ENCODE measurements around the gene FRG1. TPM values are rescaled to one million over a fixed set of nuclear protein-coding genes. Genes with fewer than 3 reads are reported as not detected.
"Not testable (repeated sequence)": the region's sequence is repeated elsewhere in the genome, so short reads cannot be mapped to it uniquely, and the experiment has no call there.

Gene FRG1
- polyA plus RNA-seq, 2 of the 4 experiments (the other 2 are of a cell fraction): 26.0 to 31.0 TPM

- TF ChIP-seq HOXB5 (CRISPR knock-in tag; IDR thresholded peaks at IDR 0.05) (no peak), CBX2 (IDR thresholded peaks at IDR 0.05; ENCODE audit: borderline replicate concordance, low read depth) (no peak)
Measured at GRCh38 chr4:189941005-189941450, 356 bp downstream of the FRG1 start (continued).

- H3K9me3 ChIP-seq; H3K4me1 ChIP-seq; FAIRE-seq; DNase-seq (ENCODE audit: low read depth in 1 of 2, low spot score in 1 of 2); CTCF ChIA-PET; ATAC-seq; POLR2A ChIA-PET; H3K27ac ChIP-seq; H3K4me3 ChIP-seq: not testable (repeated sequence)
- 95% methylated on average over 3 of the region's 3 CpGs for WGBS (ENCODE audit: missing lambda C conversion rate)
- peak overlapping the region; percentile 84; the same call in 2 of the 3 replicates for H3K4me2 ChIP-seq
Measured at GRCh38 chr4:189942412-189942811, 1.7 kb downstream of the FRG1 start.

- FAIRE-seq; H3K4me3 ChIP-seq; H3K9me3 ChIP-seq; POLR2A ChIA-PET; H3K27ac ChIP-seq; ATAC-seq; H3K4me2 ChIP-seq; CTCF ChIA-PET; H3K4me1 ChIP-seq; DNase-seq (ENCODE audit: low read depth in 1 of 2, low spot score in 1 of 2): not testable (repeated sequence)
- 85% methylated on average over 5 of the region's 5 CpGs for WGBS (ENCODE audit: missing lambda C conversion rate)
Measured at GRCh38 chr4:189944077-189944476, 3.4 kb downstream of the FRG1 start.

GRCh38 chr4:189946906-189947305 is 6.2 kb downstream of the FRG1 start:
- ATAC-seq; H3K4me2 ChIP-seq; FAIRE-seq; DNase-seq (ENCODE audit: low read depth in 1 of 2, low spot score in 1 of 2); H3K4me3 ChIP-seq; H3K9me3 ChIP-seq; H3K27ac ChIP-seq; H3K4me1 ChIP-seq; POLR2A ChIA-PET; CTCF ChIA-PET: not testable (repeated sequence)
- 91% methylated on average over 12 of the region's 13 CpGs for WGBS (ENCODE audit: missing lambda C conversion rate)

GRCh38 chr4:189948486-189948885 is 7.8 kb downstream of the FRG1 start:
- 77% methylated on average over 7 of the region's 7 CpGs for whole genome bisulfite sequencing (ENCODE audit: missing lambda C conversion rate)
- H3K4me2 ChIP-seq; FAIRE-seq; H3K9me3 ChIP-seq; POLR2A ChIA-PET; ATAC-seq; H3K4me3 ChIP-seq; DNase-seq (ENCODE audit: low read depth in 1 of 2, low spot score in 1 of 2); H3K4me1 ChIP-seq; H3K27ac ChIP-seq; CTCF ChIA-PET: not testable (repeated sequence)

DNA sequence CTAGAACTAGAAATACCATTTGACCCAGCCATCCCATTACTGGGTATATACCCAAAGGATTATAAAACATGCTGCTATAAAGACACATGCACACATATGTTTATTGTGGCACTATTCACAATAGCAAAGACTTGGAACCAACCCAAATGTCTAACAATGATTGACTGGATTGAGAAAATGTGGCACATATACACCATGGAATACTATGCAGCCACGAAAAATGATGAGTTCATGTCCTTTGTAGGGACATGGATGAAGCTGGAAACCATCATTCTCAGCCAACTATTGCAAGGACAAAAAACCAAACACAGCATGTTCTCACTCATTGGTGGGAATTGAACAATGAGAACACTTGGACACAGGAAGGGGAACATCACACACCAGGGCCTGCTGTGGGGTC is 28.6 kb downstream of the FRG1 start:
- DNase-seq (ENCODE audit: low read depth in 1 of 2, low spot score in 1 of 2); H3K4me2 ChIP-seq; CTCF ChIA-PET; H3K4me1 ChIP-seq; FAIRE-seq; POLR2A ChIA-PET; ATAC-seq; H3K4me3 ChIP-seq; H3K27ac ChIP-seq; H3K9me3 ChIP-seq: not testable (repeated sequence)
- WGBS (ENCODE audit: missing lambda C conversion rate): 0% methylated on average over 1 of the region's 1 CpG

DNA sequence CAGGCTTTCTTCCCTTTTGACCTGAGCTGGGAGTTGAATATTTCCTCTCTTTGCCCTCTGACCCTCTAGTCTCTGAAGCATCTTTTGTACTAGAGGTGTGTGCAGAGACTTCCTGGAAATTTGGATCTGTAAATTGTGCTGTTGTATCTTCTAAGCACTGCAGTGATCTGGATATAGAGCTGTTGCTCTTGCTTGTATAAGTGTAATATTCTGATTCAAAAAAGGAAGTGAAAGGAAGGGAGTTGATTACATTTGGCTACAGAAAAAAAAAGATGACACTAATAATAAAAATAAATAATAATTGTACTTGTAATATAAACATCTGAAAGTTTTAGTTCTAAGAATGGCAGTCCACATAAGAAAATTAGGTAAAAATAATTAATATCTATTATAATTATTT is 33.0 kb downstream of the FRG1 start:
- no peak overlapping the region for H3K4me3 ChIP-seq
- H3K4me1 ChIP-seq: no peaks in the 10 kb centered on the region
- ATAC-seq (no peak), FAIRE-seq (no peak), DNase-seq (ENCODE audit: low read depth in 1 of 2, low spot score in 1 of 2) (no peak)
- ChIA-PET CTCF (interaction anchor here (1.1 to 1.4 kb wide), 2 partner anchors 40 to 138 kb away, joined by 3 to 4 read pairs; no protein-coding TSS in a partner anchor), POLR2A (interaction anchor here (1.1 kb wide), 1 partner anchor 48 kb away, joined by 4 read pairs; no protein-coding TSS in a partner anchor)
- no peak overlapping the region for H3K27ac ChIP-seq
- no peak overlapping the region for H3K4me2 ChIP-seq
- no peaks in the 10 kb centered on the region for H3K9me3 ChIP-seq
- no peak for TF ChIP-seq JUN (IDR thresholded peaks at IDR 0.05)
- no peak for TF ChIP-seq HES2 (IDR thresholded peaks at IDR 0.05)
- TF ChIP-seq JUNB (IDR thresholded peaks at IDR 0.05): no peak
- TF ChIP-seq RAD21 (conservative IDR thresholded peaks at IDR 0.05 in 1 of 2, IDR thresholded peaks at IDR 0.05 in 1 of 2): no peak
- TF ChIP-seq POLR2AphosphoS2 (conservative IDR thresholded peaks at IDR 0.05; ENCODE audit: low read length): no peak
- TF ChIP-seq FOSL2 (IDR thresholded peaks at IDR 0.05): no peak
- no peak for TF ChIP-seq FOSL2 (CRISPR knock-in tag; IDR thresholded peaks at IDR 0.05)
- TF ChIP-seq, protein P1, sequence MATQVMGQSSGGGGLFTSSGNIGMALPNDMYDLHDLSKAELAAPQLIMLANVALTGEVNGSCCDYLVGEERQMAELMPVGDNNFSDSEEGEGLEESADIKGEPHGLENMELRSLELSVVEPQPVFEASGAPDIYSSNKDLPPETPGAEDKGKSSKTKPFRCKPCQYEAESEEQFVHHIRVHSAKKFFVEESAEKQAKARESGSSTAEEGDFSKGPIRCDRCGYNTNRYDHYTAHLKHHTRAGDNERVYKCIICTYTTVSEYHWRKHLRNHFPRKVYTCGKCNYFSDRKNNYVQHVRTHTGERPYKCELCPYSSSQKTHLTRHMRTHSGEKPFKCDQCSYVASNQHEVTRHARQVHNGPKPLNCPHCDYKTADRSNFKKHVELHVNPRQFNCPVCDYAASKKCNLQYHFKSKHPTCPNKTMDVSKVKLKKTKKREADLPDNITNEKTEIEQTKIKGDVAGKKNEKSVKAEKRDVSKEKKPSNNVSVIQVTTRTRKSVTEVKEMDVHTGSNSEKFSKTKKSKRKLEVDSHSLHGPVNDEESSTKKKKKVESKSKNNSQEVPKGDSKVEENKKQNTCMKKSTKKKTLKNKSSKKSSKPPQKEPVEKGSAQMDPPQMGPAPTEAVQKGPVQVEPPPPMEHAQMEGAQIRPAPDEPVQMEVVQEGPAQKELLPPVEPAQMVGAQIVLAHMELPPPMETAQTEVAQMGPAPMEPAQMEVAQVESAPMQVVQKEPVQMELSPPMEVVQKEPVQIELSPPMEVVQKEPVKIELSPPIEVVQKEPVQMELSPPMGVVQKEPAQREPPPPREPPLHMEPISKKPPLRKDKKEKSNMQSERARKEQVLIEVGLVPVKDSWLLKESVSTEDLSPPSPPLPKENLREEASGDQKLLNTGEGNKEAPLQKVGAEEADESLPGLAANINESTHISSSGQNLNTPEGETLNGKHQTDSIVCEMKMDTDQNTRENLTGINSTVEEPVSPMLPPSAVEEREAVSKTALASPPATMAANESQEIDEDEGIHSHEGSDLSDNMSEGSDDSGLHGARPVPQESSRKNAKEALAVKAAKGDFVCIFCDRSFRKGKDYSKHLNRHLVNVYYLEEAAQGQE (IDR thresholded peaks at IDR 0.05): no peak
- no peak for TF ChIP-seq FOXS1 (CRISPR knock-in tag; IDR thresholded peaks at IDR 0.05)
- TF ChIP-seq MAFK (IDR thresholded peaks at IDR 0.05; ENCODE audit: partially characterized antibody): no peak
- no peak for TF ChIP-seq TP53 (CRISPR knock-in tag; IDR thresholded peaks at IDR 0.05)
- no peak for TF ChIP-seq NFE2L2 (conservative IDR thresholded peaks at IDR 0.05; ENCODE audit: low read length)
- no peak for TF ChIP-seq ZFP36 (IDR thresholded peaks at IDR 0.05; ENCODE audit: borderline replicate concordance, partially characterized antibody)
- no peak for TF ChIP-seq BHLHE40 (IDR thresholded peaks at IDR 0.05; ENCODE audit: low read depth, low read length)
- TF ChIP-seq MYC (IDR thresholded peaks at IDR 0.05; ENCODE audit: borderline replicate concordance, low read length): no peak
- TF ChIP-seq POLR2A (IDR thresholded peaks at IDR 0.05; ENCODE audit: low read length): no peak
- TF ChIP-seq RNF2 (IDR thresholded peaks at IDR 0.05; ENCODE audit: borderline replicate concordance, low read depth): no peak

Data from A549 (cell line).